Lower leg skin (tissue), 3 donors: Measurements from ENCODE around the gene MDM2.

ENCODE experiments used
- POLR2A ChIP-seq, 2 donors: fragments of 450-650 bp; IDR thresholded peaks; one replicate each; pipeline ENCODE4 v1.6.1; 2016 to 2017; ENCODE audit warnings: antibody characterized with exemption in 2 of 2, mild to moderate bottlenecking in 1 of 2, moderate library complexity in 1 of 2
- TF ChIP-seq, protein P1 (sequence below), 3 donors: fragments of 450-650 bp; IDR thresholded peaks; one replicate each; pipeline ENCODE4 v1.5.1; 2016; ENCODE audit warnings: antibody characterized with exemption in 3 of 3, mild to moderate bottlenecking in 3 of 3, moderate library complexity in 2 of 3

DNA sequence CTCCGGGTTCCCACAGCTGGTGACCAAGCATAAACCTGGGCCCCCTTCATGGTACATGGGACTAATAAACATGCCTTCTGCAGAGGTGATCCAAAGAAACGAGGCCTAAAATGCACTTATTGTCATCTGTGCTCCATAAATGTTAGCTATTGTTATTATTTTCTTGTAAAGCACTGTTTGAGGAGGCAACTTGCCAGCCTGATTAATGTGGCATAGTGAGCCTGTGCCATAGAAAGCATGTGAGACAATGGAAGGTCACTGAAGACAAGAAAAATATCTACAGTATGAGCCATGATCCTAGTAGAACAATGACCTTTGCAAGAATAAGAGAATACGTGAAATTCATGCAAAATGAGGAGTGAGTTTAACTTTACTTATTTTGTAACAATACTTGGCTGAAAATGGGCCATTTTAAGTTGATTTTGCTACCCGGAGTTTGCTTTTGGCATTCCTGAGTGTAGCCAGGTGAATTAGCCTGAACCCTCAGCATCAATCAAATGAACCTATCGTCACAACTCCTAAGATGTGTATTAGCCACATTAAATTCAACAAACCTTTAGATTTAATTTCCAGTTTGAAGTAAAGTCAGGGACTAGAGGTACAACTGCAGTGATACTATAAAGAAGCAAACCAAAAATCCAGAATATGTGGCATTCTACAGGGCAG is 72.8 kb downstream of the MDM2 start:
- TF ChIP-seq, protein P1, sequence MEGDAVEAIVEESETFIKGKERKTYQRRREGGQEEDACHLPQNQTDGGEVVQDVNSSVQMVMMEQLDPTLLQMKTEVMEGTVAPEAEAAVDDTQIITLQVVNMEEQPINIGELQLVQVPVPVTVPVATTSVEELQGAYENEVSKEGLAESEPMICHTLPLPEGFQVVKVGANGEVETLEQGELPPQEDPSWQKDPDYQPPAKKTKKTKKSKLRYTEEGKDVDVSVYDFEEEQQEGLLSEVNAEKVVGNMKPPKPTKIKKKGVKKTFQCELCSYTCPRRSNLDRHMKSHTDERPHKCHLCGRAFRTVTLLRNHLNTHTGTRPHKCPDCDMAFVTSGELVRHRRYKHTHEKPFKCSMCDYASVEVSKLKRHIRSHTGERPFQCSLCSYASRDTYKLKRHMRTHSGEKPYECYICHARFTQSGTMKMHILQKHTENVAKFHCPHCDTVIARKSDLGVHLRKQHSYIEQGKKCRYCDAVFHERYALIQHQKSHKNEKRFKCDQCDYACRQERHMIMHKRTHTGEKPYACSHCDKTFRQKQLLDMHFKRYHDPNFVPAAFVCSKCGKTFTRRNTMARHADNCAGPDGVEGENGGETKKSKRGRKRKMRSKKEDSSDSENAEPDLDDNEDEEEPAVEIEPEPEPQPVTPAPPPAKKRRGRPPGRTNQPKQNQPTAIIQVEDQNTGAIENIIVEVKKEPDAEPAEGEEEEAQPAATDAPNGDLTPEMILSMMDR (IDR thresholded peaks at IDR 0.05), result no peak
- no peak for TF ChIP-seq POLR2A (IDR thresholded peaks at IDR 0.05)
